NCI-H2227 (cell line): ENCODE results near the gene SLCO6A1.
"Not testable (repeated sequence)": the region's sequence is repeated elsewhere in the genome, so short reads cannot be mapped to it uniquely, and the experiment has no call there.

Experiments used
- DNase-seq: peaks from one replicate; lab custom pipeline; 2025; ENCODE audit not compliant: unreplicated experiment; lab: John Stamatoyannopoulos, UW

Gene SLCO6A1

GRCh38 chr5:102498271-102499034 lies at the start of gene SLCO6A1:
Gene SLCO6A1 (minus strand): TSS chr5:102499001. CDS start chr5:102498844, 157 bp downstream.
- no peak for DNase-seq

- no peak for DNase-seq
Observed at GRCh38 chr5:102547141-102548035, 48.6 kb upstream of the SLCO6A1 start.

- no peak for DNase-seq
Observed at GRCh38 chr5:102545175-102545574, 46.4 kb upstream of the SLCO6A1 start.

GRCh38 chr5:102542057-102542456 lies 43.3 kb upstream of the SLCO6A1 start:
- no peak for DNase-seq

GRCh38 chr5:102539996-102540728 lies 41.4 kb upstream of the SLCO6A1 start:
- peak; percentile 20 for DNase-seq

- peak; percentile 27 for DNase-seq
Observed at GRCh38 chr5:102539562-102539961, 40.8 kb upstream of the SLCO6A1 start.

GRCh38 chr5:102537011-102537410 lies 38.2 kb upstream of the SLCO6A1 start:
- DNase-seq, result no peak

GRCh38 chr5:102536323-102536928 lies 37.6 kb upstream of the SLCO6A1 start:
- DNase-seq, result peak; percentile 1

GRCh38 chr5:102532123-102532522 lies 33.3 kb upstream of the SLCO6A1 start:
- DNase-seq, result no peak

GRCh38 chr5:102531506-102531905 lies 32.7 kb upstream of the SLCO6A1 start:
- no peak for DNase-seq

- no peak for DNase-seq
Observed at GRCh38 chr5:102529447-102529846, 30.6 kb upstream of the SLCO6A1 start.

- no peak for DNase-seq
Observed at GRCh38 chr5:102529031-102529430, 30.2 kb upstream of the SLCO6A1 start.

- DNase-seq, result no peak
Observed at GRCh38 chr5:102528600-102528999, 29.8 kb upstream of the SLCO6A1 start.

GRCh38 chr5:102527547-102527946 lies 28.7 kb upstream of the SLCO6A1 start:
- no peak for DNase-seq

- DNase-seq, result no peak
Observed at GRCh38 chr5:102523541-102524175, 24.9 kb upstream of the SLCO6A1 start.

- DNase-seq, result no peak
Observed at GRCh38 chr5:102511666-102512065, 12.9 kb upstream of the SLCO6A1 start.

- not testable (repeated sequence) for DNase-seq
Observed at GRCh38 chr5:102491261-102491914, 7.4 kb downstream of the SLCO6A1 start.

GRCh38 chr5:102483736-102484135 lies 15.1 kb downstream of the SLCO6A1 start:
- DNase-seq, result no peak

- DNase-seq, result no peak
Observed at GRCh38 chr5:102481054-102481715, 17.6 kb downstream of the SLCO6A1 start.
